ENCODE measurements around the gene BCLAF1.

DNA sequence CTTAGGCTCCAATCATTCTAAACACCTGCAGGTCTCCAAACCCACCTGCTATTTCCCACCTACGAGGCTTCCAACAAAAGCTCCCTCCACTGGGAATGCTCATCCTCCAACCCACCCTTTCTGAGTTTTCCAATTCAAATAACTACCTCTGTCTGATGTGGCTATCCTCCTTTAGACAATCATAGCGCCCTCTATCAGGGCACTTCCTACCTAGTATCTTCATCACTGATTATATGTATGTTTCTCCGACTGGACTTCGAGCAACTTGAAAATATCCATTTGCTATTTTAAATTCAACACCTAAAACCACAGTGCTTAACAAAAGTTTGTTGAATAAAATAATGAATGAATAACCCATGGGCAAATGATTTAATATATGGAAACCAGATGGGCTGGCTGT, 80.9 kb downstream of the BCLAF1 start:
- TF ChIP-seq CTCF (IDR thresholded peaks at IDR 0.05; ENCODE audit: insufficient read depth, low read depth, low read length) (no peak), EZH2 (IDR thresholded peaks at IDR 0.05; ENCODE audit: insufficient read depth, low read length) (no peak)

All from astrocyte (in vitro differentiated cells and primary cell).